GM18519 (cell line): ENCODE data around the gene PEAK1.

ENCODE experiments used
- ATAC-seq: cut with Tn5 transposase; IDR thresholded peaks from one replicate; pipeline ENCODE4 v1.9.1; 2021; ENCODE audit warnings: mild to moderate bottlenecking, moderate library complexity; ENCODE audit not compliant: unreplicated experiment, low FRiP score

Gene PEAK1

GRCh38 chr15:77075528-77075927 lies 344.4 kb downstream of the PEAK1 start:
- ATAC-seq: no peak

GRCh38 chr15:77074350-77074749 lies 345.6 kb downstream of the PEAK1 start:
- no peak for ATAC-seq

- ATAC-seq: no peak
These were observed 348.3 kb downstream of the PEAK1 start for GRCh38 chr15:77071305-77072223.

GRCh38 chr15:77070495-77071304 lies 349.2 kb downstream of the PEAK1 start, which contains the start of gene TSPAN3:
TSS of gene TSPAN3 (minus strand) at chr15:77071109. CDS start at chr15:77070954, 155 bp downstream.
- ATAC-seq: peak; percentile 75

GRCh38 chr15:77070180-77070494 lies 349.8 kb downstream of the PEAK1 start:
- ATAC-seq: no peak

GRCh38 chr15:77069521-77070121 lies 350.3 kb downstream of the PEAK1 start:
- no peak for ATAC-seq

GRCh38 chr15:77068633-77069032 lies 351.3 kb downstream of the PEAK1 start:
- no peak for ATAC-seq

GRCh38 chr15:77067691-77068367 lies 352.1 kb downstream of the PEAK1 start:
- no peak for ATAC-seq

DNA sequence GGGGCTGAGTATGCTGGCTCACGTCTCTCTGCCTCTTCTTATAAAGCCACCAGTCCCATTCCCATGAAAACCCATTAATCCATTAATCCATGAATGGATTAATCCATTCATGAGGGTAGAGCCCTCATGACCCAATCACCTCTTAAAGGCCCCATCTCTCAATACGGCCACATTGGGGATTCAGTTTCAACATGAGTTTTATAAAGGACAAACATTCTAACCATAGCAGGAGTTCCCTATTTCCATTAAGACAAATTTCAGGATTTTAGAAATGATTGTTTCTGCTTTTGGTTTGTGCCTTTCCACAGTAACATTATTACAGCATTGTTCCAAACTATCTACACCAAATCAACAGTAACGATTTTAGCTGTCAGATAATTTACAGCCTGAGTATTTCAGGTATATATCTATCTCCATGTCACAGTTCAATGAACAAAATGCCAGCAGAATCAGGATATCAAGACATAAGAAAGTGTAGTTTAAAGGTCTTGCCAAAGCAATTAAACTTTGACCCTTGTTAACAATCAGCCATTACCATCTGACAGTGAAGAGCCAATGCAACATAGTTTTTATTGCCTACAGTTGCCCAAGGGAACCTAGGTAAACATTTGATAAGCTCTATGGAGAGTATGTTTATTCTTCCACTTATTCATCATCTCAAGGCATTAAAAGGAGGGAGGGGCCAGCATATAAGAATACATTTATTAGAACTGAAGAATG lies 352.8 kb downstream of the PEAK1 start:
- ATAC-seq: no peak

DNA sequence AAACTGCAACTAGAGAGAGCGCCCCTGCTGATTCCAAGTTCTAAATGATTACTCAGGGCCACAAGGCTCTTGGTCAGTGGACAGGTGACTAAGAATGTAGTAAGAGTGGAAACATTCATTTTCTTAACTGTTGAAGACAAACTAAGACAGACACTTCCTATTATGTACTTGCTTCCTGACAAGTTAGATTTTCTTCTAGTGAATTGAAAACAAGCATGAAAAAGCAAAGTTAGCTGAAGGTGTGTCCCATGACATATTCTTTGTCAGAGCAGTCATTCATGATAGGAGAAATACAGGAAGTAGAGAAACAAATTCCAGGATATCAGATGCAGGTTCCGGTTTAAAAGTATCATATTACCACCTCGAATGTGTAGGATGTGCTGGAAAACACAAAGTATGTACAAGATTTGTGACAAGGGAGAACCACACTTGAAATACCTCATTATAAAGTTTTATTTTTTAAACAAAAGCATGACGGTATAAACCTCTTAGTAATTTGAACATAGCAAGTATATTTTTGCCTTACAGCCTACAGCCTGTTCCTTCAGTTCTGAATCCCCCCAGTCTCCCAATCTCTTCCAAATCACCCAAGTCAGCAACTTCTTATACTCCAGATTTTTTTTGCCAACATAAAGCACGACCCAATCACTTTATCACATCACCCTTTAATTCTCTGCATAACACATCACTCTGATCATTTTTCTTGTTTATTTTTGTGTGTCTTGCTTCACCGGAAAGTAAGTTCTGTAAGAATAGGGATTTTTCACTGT lies 355.2 kb downstream of the PEAK1 start:
- no peak for ATAC-seq

GRCh38 chr15:77064063-77064462 lies 355.8 kb downstream of the PEAK1 start:
- no peak for ATAC-seq

DNA sequence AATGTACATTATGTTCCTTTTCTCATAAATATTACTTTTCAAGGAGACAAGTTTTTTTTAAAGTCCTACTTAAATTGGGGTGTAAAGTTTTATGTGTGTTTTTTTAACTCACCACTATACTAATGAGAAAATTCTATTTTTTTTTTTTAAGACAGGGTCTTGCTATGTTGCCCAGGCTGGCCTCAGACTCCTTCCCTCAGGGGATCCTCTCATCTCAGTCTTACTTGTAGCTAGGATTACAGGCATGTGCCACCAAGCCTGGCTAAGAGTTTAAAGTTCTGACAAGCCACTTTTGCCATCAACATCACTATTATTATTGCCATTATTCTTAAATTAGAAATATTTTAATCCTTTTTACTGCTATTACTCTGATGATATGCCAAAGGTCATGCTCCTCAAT lies 356.7 kb downstream of the PEAK1 start:
- no peak for ATAC-seq

- no peak for ATAC-seq
These were observed 359.4 kb downstream of the PEAK1 start for GRCh38 chr15:77060546-77060945.

DNA sequence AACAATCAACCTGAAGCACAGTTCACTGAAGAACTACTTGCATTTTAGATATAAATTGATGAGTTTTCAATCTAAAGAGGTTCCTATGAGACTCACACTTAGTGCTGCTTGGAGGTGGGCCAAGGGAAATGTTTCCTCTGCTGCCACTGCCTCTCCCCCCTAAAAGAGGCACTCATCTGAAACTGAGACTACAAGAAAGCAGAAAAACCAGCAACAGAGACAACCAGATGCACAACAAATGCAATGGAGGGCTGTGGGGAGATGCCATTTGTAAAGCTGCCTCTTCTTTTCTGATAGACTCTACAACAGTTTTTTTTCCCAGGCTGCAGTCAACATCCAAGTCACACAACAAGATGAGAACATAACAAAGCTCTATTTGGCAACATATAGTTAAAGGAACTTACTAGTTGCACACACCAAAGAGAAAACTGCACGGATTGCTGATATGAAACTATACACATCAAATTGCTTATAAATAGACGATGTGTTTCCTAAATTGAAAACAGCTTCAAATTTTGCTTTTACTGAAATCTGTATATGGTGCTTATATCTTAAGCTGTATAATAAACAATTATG lies 360.0 kb downstream of the PEAK1 start:
- no peak for ATAC-seq

DNA sequence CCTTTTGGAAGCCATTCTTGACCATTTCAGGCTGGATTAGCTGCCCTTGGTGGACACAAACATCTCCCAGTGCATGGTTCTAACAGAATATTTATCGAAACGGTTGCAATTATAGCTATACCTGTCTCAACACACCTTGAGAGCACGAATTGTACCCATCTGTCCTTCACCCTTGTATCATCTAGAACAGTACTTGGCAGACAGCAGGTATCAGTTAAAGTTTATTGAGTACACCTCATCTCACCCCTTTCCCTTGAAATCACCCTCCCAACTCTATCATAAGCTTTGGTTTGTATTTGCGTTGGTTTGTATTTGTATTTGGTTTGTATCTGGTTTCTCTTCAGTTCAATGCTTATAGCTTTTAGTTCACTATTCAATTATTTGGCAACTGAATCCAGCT lies 361.4 kb downstream of the PEAK1 start:
- no peak for ATAC-seq

DNA sequence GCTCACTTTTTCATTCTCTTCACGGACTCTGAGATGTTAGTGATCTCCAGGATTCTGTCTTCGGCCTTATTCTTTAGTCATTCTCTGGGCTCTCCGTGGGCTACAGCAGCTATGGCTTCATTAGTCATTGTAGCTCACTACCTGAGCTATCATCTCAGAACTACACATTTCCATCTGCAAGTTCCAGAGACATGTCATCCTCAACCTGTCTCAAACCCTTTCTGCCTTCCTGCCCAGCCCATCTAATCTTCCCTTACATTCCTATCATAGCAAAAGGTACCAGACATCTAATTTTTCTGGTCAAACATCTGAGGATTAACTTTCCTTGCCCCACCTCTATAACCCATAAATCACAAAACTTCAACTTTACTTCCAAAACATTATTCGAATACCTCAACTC lies 362.2 kb downstream of the PEAK1 start:
- ATAC-seq: no peak

DNA sequence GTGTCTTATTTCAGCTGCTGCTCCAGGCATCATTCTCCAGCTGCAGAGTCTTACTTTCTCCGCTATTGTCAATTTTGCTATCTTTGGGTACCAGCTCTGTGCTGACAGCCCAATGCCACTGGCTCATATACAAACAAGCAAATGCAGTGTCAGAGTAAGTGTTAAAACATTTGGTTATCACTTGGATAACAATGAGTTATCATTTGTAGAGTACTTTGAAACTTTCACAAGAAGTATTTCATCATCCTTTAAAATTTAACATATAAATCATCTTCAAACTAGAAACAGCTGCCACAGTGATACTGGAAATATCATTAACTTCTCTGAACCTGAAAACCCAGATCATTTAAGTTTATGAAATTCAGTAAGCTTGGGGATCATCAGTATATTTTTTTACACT lies 362.8 kb downstream of the PEAK1 start:
- ATAC-seq: no peak

GRCh38 chr15:77053709-77054108 lies 366.2 kb downstream of the PEAK1 start:
- ATAC-seq: no peak

DNA sequence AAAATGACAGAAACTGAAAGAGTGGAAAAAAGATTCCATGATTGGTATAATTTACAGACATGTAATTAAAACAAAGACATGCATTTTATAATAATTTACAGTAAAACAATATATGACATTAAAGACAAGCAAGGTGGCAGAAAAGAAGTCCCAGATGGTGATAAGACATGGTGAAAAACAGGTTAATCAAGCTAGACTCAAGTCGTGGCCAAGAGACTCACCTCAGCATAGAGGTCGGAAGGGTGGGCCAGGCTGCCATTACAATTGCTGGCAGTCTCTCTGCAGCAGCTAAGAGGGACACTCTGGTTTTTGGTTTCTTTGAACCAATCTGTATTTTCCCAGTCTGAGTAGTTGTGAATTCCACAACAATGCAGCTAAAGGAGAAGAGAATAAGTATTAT lies 367.3 kb downstream of the PEAK1 start:
- ATAC-seq: no peak
